ENCODE measurements around the gene ARL15. TPM values are rescaled to one million over a fixed set of nuclear protein-coding genes. Genes with fewer than 3 reads are reported as not detected.

ARL15 gene
- total RNA-seq, 2 experiments from 2014 or later: 5.7 to 6.3 TPM

- CTCF ChIA-PET: interaction anchor here (1.6 kb wide), 1 partner anchor 42 kb away, joined by 3 read pairs; no protein-coding TSS in a partner anchor
These were observed 302.3 kb downstream of the ARL15 start for GRCh38 chr5:54007827-54008777.

GRCh38 chr5:54004697-54005096 lies 305.7 kb downstream of the ARL15 start:
- ChIA-PET CTCF (no interaction called here), POLR2A (no interaction called here)
- no peak for DNase-seq
- Mint-ChIP-seq H3K27ac (no peak overlapping the region), H3K4me1 (ENCODE audit: low read depth) (peaks cover 4% of the 10 kb centered on the region), H3K36me3 (ENCODE audit: low read depth) (no peaks in the 10 kb centered on the region), H3K4me3 (no peak overlapping the region), H3K9me3 (no peaks in the 10 kb centered on the region), H3K27me3 (no peaks in the 10 kb centered on the region)
- intact Hi-C loops (cut with micrococcal nuclease): no loop called here
- TF ChIP-seq CTCF (IDR thresholded peaks at IDR 0.05): no peak
- no peak for ATAC-seq

More at GRCh38 chr5:54007827-54008777, 302.3 kb downstream of the ARL15 start:
- peak; percentile 56 for ATAC-seq
- no peak for TF ChIP-seq CTCF (IDR thresholded peaks at IDR 0.05)
- POLR2A ChIA-PET: no interaction called here
- no peak overlapping the region for H3K27ac Mint-ChIP-seq
- DNase-seq: no peak
- intact Hi-C loops (cut with micrococcal nuclease): no loop called here
- H3K36me3 Mint-ChIP-seq (ENCODE audit: low read depth): no peaks in the 10 kb centered on the region
- no peak overlapping the region for H3K4me3 Mint-ChIP-seq
- H3K9me3 Mint-ChIP-seq: peaks cover 3% of the 10 kb centered on the region
- peaks cover 4% of the 10 kb centered on the region for H3K4me1 Mint-ChIP-seq (ENCODE audit: low read depth)
- H3K27me3 Mint-ChIP-seq: no peaks in the 10 kb centered on the region

- no peak for TF ChIP-seq CTCF (IDR thresholded peaks at IDR 0.05)
- ChIA-PET POLR2A (no interaction called here), CTCF (no interaction called here)
- Mint-ChIP-seq H3K4me1 (ENCODE audit: low read depth) (peaks cover under 1% of the 10 kb centered on the region), H3K4me3 (no peak overlapping the region), H3K9me3 (no peaks in the 10 kb centered on the region), H3K27me3 (no peaks in the 10 kb centered on the region), H3K27ac (no peak overlapping the region), H3K36me3 (ENCODE audit: low read depth) (peaks cover 2% of the 10 kb centered on the region)
- intact Hi-C loops (cut with micrococcal nuclease): no loop called here
- DNase-seq (no peak), ATAC-seq (no peak)
These were observed 307.6 kb downstream of the ARL15 start for GRCh38 chr5:54002779-54003178.

- no peaks in the 10 kb centered on the region for H3K4me1 Mint-ChIP-seq (ENCODE audit: low read depth)
- CTCF ChIA-PET: interaction anchor here (0.7 kb wide), 1 partner anchor 213 kb away, joined by 3 read pairs; no protein-coding TSS in a partner anchor
- POLR2A ChIA-PET: interaction anchor here (0.6 kb wide), 1 partner anchor 164 kb away, joined by 3 read pairs; no protein-coding TSS in a partner anchor
- ATAC-seq (no peak), DNase-seq (no peak)
- no peak overlapping the region for H3K27ac Mint-ChIP-seq
- H3K27me3 Mint-ChIP-seq: no peaks in the 10 kb centered on the region
- TF ChIP-seq CTCF (IDR thresholded peaks at IDR 0.05): no peak
- H3K4me3 Mint-ChIP-seq: no peak overlapping the region
- H3K9me3 Mint-ChIP-seq: no peaks in the 10 kb centered on the region
- peaks cover 2% of the 10 kb centered on the region for H3K36me3 Mint-ChIP-seq (ENCODE audit: low read depth)
- intact Hi-C loops (cut with micrococcal nuclease): no loop called here
These were observed 308.2 kb downstream of the ARL15 start for GRCh38 chr5:54001976-54002775.

Data from activated CD8-positive, alpha-beta T cell treated with anti-CD3 and anti-CD28 coated beads for 36 hours (primary cell).